SU-DHL-6 (cell line): ENCODE measurements around the gene PPP6R2.

Experiments used
- CTCF ChIP-seq: fragments of 200-600 bp; sonication (generic); IDR thresholded peaks from one replicate; pipeline ENCODE4 v1.5.1; 2017; ENCODE audit warnings: antibody characterized with exemption, mild to moderate bottlenecking, low read length, moderate library complexity; ENCODE audit not compliant: insufficient read depth, poor library complexity, severe bottlenecking
- EZH2phosphoT487 ChIP-seq: fragments of 200-600 bp; sonication (generic), shearing (Covaris generic); conservative IDR thresholded peaks from 2 replicates; pipeline ENCODE4 v1.6.1; 2018; ENCODE audit warnings: mild to moderate bottlenecking, antibody characterized with exemption, low read length, moderate library complexity, mixed read lengths

- TF ChIP-seq CTCF: no peak
- no peak for TF ChIP-seq EZH2phosphoT487
These were observed 147.6 kb downstream of the PPP6R2 start for GRCh38 chr22:50490531-50491308.
